Measurements from ENCODE around the gene RAB8A.
A peak's percentile ranks its signal among the peaks of the same experiment; 100 is the strongest.
"Not testable (repeated sequence)": the region's sequence is repeated elsewhere in the genome, so short reads cannot be mapped to it uniquely, and the experiment has no call there.

Gene RAB8A

DNA sequence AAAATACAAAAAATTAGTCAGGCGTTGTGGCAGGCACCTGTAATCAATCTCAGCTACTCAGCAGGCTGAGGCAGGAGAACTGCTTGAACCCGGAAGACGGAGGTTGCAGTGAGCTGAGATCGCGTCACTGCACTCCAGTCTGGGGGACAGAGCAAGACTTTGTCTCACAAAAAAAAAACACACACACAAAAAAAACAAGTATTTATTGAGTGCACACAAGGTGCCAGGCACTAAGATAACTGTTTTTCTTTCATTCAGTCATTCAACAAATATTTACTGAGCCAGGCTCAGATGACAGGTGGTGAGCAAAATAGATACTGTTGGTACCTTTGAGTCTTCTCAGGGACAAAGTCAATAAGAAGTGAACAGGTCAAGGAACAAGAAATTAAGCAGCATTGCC lies 55.4 kb downstream of the RAB8A start:
- DNase-seq (no peak), ATAC-seq (replicated peaks) (no peak)
- H3K4me3 Mint-ChIP-seq = no peak overlapping the region
- H3K27me3 Mint-ChIP-seq = no peaks in the 10 kb centered on the region
- H3K36me3 Mint-ChIP-seq (ENCODE audit: insufficient read depth) = no peaks in the 10 kb centered on the region
- H3K4me1 Mint-ChIP-seq (ENCODE audit: low read depth in 2 of 2) = peaks cover 0 to 13% of the 10 kb centered on the region in 2 donors
- H3K27ac Mint-ChIP-seq = peak overlapping the region in 1 of 2 donors; percentile 13
- no peaks in the 10 kb centered on the region for H3K9me3 Mint-ChIP-seq

- ATAC-seq (replicated peaks) = peak; percentile 70
- Mint-ChIP-seq H3K27ac (peak overlapping the region; percentile 16 to 88), H3K4me3 (peak overlapping the region in 1 of 2 donors; percentile 31), H3K36me3 (ENCODE audit: insufficient read depth) (no peaks in the 10 kb centered on the region), H3K4me1 (ENCODE audit: low read depth in 2 of 2) (peaks cover 7 to 20% of the 10 kb centered on the region in 2 donors), H3K27me3 (no peaks in the 10 kb centered on the region), H3K9me3 (no peaks in the 10 kb centered on the region)
- DNase-seq = no peak
These were observed 56.9 kb downstream of the RAB8A start for GRCh38 chr19:16168465-16169081.

DNA sequence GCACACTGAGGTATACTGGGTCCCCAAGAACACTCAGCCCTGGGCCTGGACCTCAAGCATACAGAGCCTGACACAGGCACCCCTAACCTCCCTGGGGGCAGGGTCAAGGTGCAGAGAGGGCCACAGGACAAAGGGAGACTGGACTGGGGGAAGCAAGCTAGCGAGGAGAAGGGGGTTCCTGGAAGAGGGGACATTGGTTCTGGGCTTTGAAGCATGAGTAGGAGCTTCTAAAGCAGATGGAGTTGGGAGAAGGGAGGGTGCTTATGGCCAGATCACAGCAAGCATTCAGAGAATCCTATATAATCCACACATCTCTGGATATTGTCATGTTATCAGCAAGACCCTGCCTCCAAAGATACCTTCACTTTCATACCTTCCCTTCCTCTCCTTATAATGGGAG lies 58.4 kb downstream of the RAB8A start:
- Mint-ChIP-seq H3K36me3 (ENCODE audit: insufficient read depth) (no peaks in the 10 kb centered on the region), H3K27ac (no peak overlapping the region), H3K4me1 (ENCODE audit: low read depth in 2 of 2) (peaks cover 8 to 22% of the 10 kb centered on the region in 2 donors), H3K9me3 (no peaks in the 10 kb centered on the region), H3K4me3 (no peak overlapping the region), H3K27me3 (no peaks in the 10 kb centered on the region)
- ATAC-seq (replicated peaks) = no peak
- no peak for DNase-seq

- Mint-ChIP-seq H3K36me3 (ENCODE audit: insufficient read depth) (no peaks in the 10 kb centered on the region), H3K27ac (no peak overlapping the region), H3K27me3 (no peaks in the 10 kb centered on the region), H3K4me3 (no peak overlapping the region), H3K9me3 (no peaks in the 10 kb centered on the region), H3K4me1 (ENCODE audit: low read depth in 2 of 2) (peaks cover 8% of the 10 kb centered on the region in 2 donors)
- ATAC-seq (replicated peaks) (no peak), DNase-seq (no peak)
These were observed 64.3 kb downstream of the RAB8A start for GRCh38 chr19:16175954-16176353.

- not testable (repeated sequence) for H3K27me3 Mint-ChIP-seq; ATAC-seq (replicated peaks); H3K27ac Mint-ChIP-seq; H3K4me1 Mint-ChIP-seq (ENCODE audit: low read depth in 2 of 2); H3K9me3 Mint-ChIP-seq; H3K4me3 Mint-ChIP-seq; DNase-seq
- peaks cover 17% of the 10 kb centered on the region for H3K36me3 Mint-ChIP-seq (ENCODE audit: insufficient read depth)
These were observed 67.2 kb downstream of the RAB8A start for GRCh38 chr19:16178866-16179265.

- H3K36me3 Mint-ChIP-seq (ENCODE audit: insufficient read depth) = peaks cover 26% of the 10 kb centered on the region
- no peak for ATAC-seq (replicated peaks)
- no peaks in the 10 kb centered on the region for H3K9me3 Mint-ChIP-seq
- DNase-seq = no peak
- no peaks in the 10 kb centered on the region for H3K27me3 Mint-ChIP-seq
- no peak overlapping the region for H3K4me3 Mint-ChIP-seq
- peaks cover 8 to 9% of the 10 kb centered on the region in 2 donors for H3K4me1 Mint-ChIP-seq (ENCODE audit: low read depth in 2 of 2)
- H3K27ac Mint-ChIP-seq = no peak overlapping the region
These were observed 68.9 kb downstream of the RAB8A start for GRCh38 chr19:16180611-16181010.
